Spleen (tissue), 11 donors: ENCODE measurements around the gene CLMP. TPM values are rescaled to one million over a fixed set of nuclear protein-coding genes. Genes with fewer than 3 reads are reported as not detected.

ENCODE experiments used
- DNase-seq: peaks from one replicate; pipeline ENCODE4 v3.0.0-alpha.2; 2020
- H3K27ac ChIP-seq, 8 donors: fragments of 200-600 bp; sonication (generic) in 7 of 8; 1 replicate in 4 of 8; 2 replicates in 4 of 8; pipeline versions ENCODE4 v1.5.0 to v1.8.0; 2016 to 2021; ENCODE audit warnings: inconsistent platforms in 4 of 8, mild to moderate bottlenecking in 4 of 8, moderate library complexity in 1 of 8
- H3K27me3 ChIP-seq, 7 donors: fragments of 200-600 bp; sonication (generic) in 6 of 7; replicated peaks in 1 of 7; 1 replicate in 4 of 7; 2 replicates in 3 of 7; pipeline versions ENCODE4 v1.5.0 to v1.8.0; 2016 to 2021; ENCODE audit warnings: inconsistent platforms in 3 of 7, mild to moderate bottlenecking in 1 of 7
- H3K36me3 ChIP-seq, 6 donors: fragments of 200-600 bp; sonication (generic) in 5 of 6; 1 replicate in 4 of 6; 2 replicates in 2 of 6; pipeline versions ENCODE4 v1.5.0 to v1.8.0; 2016 to 2021; ENCODE audit warnings: inconsistent platforms in 2 of 6
- H3K4me1 ChIP-seq, 6 donors: fragments of 200-600 bp; sonication (generic) in 5 of 6; 1 replicate in 3 of 6; 2 replicates in 3 of 6; pipeline versions ENCODE4 v1.5.0 to v1.8.0; 2016 to 2021; ENCODE audit warnings: inconsistent platforms in 3 of 6
- H3K4me3 ChIP-seq, 8 donors: fragments of 200-600 bp; sonication (generic) in 7 of 8; 1 replicate in 4 of 8; 2 replicates in 4 of 8; pipeline versions ENCODE4 v1.5.0 to v1.8.0; 2016 to 2021; ENCODE audit warnings: inconsistent platforms in 4 of 8, mild to moderate bottlenecking in 4 of 8, moderate library complexity in 2 of 8
- H3K9me3 ChIP-seq, 8 donors: fragments of 200-600 bp; sonication (generic) in 7 of 8; 1 replicate in 4 of 8; 2 replicates in 4 of 8; pipeline versions ENCODE4 v1.5.0 to v1.8.0; 2016 to 2021; ENCODE audit warnings: inconsistent platforms in 4 of 8
- POLR2A ChIP-seq, 3 donors: fragments of 450-650 bp; IDR thresholded peaks; one replicate each; pipeline ENCODE4 v1.5.1; 2017; ENCODE audit warnings: antibody characterized with exemption in 3 of 3, mild to moderate bottlenecking in 1 of 3
- POLR2AphosphoS5 ChIP-seq, 3 donors: sonication (generic); formaldehyde crosslinking; IDR thresholded peaks; one replicate each; pipeline ENCODE4 v1.5.1; 2017; ENCODE audit warnings: antibody characterized with exemption in 3 of 3
- WGBS, 5 donors: extraction: QIAGEN DNeasy Blood & Tissue Kit in 3 of 5; methylation state at CpG; one replicate each; pipeline versions ENCODE4 v1.1.5 to v1.1.7; 2013 to 2018; 5-methylcytosine and 5-hydroxymethylcytosine counted together
- intact Hi-C: fragments of 100-400 bp; cut with DNase I; formaldehyde crosslinking; loops from one replicate; pipeline ENCODE4 v1.15.0; 2023; ENCODE audit warnings: low total_unique reads
- polyA plus RNA-seq, 3 donors: library from polyadenylated mRNA; stranded (reverse); fragments of 200-250 nt; gene quantifications; one replicate each; pipeline ENCODE4 v1.2.1, GENCODE V29; 2013
- total RNA-seq, 7 donors: library from RNA; depleted of rRNA in 3 of 7; stranded (reverse); fragments of >200 nt in 3 of 7; fragmentation: NEBNext Ultra II Directional in 4 of 7; extraction: Animal tissue kit (Norgen Biotek cat#: 25700) in 4 of 7; gene quantifications; one replicate each; pipeline versions ENCODE4 v1.1.0 to v1.2.1, GENCODE V29; 2016 to 2021
- TF ChIP-seq, protein P1 (sequence below), 11 experiments: fragments of 200-600 bp in 7 of 11; fragments of 450-650 bp in 4 of 11; sonication (generic) in 4 of 11; IDR thresholded peaks in 8 of 11; conservative IDR thresholded peaks in 3 of 11; 1 replicate in 7 of 11; 2 replicates in 4 of 11; pipeline versions ENCODE4 v1.4.0 to v1.8.0; 2016 to 2021; ENCODE audit warnings: antibody characterized with exemption in 11 of 11, inconsistent platforms in 4 of 11, mild to moderate bottlenecking in 1 of 11
- donor health status: healthy with polysubstance abuse.
- donor health status: DM: no; HTN: no; CAD: no; lungs with moderate emphysema.
- donor health status: DM: no; HTN: no; CAD: no.
- donor health status: Bipolar disorder and iron deficiency.
- donor health status: healthy.
- donor health status: DM: no; HTN: no; CAD: no.
- donor health status: DM: yes; HTN: yes; CAD: no.

Gene CLMP
- total and polyA plus RNA-seq, 10 donors = 3.1 to 36.5 (median 13.1) TPM

DNA sequence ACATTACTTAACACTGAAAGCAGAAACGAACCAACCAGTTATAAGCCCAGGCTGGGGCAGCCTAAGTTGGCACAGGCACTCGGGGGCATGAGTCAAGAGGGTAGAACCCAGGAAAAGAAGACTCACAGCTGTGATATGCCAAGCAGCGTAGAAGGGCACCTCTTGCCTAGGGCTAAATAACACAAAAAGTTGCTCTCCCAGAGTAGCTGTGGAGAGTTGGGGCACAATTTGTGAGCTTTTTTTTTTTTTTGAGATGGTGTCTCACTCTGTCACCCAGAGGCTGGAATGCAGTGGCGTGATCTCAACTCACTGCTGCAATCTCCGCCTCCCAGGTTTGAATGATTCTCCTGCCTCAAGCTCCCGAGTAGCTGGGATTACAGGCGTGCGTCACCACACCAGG is 8.8 kb downstream of the CLMP start:
- Histone ChIP-seq H3K27ac (no peak overlapping the region), H3K36me3 (no peaks in the 10 kb centered on the region), H3K4me1 (peaks cover 0 to 15% (median 4%) of the 10 kb centered on the region in 6 donors), H3K9me3 (no peaks in the 10 kb centered on the region), H3K4me3 (no peak overlapping the region), H3K27me3 (peaks cover 0 to 58% (median 0%) of the 10 kb centered on the region in 7 donors)
- intact Hi-C loops = no loop called here
- no peak for DNase-seq
- no peak for TF ChIP-seq POLR2AphosphoS5 (IDR thresholded peaks at IDR 0.05)
- no peak for TF ChIP-seq POLR2A (IDR thresholded peaks at IDR 0.05)
- TF ChIP-seq, protein P1, sequence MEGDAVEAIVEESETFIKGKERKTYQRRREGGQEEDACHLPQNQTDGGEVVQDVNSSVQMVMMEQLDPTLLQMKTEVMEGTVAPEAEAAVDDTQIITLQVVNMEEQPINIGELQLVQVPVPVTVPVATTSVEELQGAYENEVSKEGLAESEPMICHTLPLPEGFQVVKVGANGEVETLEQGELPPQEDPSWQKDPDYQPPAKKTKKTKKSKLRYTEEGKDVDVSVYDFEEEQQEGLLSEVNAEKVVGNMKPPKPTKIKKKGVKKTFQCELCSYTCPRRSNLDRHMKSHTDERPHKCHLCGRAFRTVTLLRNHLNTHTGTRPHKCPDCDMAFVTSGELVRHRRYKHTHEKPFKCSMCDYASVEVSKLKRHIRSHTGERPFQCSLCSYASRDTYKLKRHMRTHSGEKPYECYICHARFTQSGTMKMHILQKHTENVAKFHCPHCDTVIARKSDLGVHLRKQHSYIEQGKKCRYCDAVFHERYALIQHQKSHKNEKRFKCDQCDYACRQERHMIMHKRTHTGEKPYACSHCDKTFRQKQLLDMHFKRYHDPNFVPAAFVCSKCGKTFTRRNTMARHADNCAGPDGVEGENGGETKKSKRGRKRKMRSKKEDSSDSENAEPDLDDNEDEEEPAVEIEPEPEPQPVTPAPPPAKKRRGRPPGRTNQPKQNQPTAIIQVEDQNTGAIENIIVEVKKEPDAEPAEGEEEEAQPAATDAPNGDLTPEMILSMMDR (IDR thresholded peaks at IDR 0.05 in 8 of 11, conservative IDR thresholded peaks at IDR 0.05 in 3 of 11) = no peak
- WGBS, 5 donors = 82 to 94% (median 89%) methylated on average over 8 of the region's 8 CpGs

DNA sequence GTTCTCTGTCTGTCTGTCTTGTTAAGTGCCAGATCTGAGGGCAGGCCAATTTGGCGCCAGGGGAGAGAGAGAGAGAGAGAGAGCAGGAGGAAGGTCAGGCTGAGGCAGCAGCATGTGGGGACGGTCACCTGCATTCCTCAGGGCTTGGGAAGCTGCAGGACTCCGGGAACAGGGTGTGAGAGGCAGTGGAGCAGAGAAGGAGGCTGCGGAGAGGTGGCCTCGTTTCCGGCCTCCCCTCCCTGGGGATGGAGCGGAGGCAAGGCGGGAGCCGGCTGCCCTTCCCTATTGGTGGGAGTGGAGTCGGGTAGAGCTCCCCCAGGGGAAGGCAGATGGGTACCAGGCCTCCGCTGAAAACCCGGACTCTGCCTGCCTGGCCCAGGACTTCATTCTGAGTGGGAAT is 9.7 kb downstream of the CLMP start:
- intact Hi-C loops = no loop called here
- TF ChIP-seq, protein P1 (IDR thresholded peaks at IDR 0.05 in 8 of 11, conservative IDR thresholded peaks at IDR 0.05 in 3 of 11) = no peak
- no peak for TF ChIP-seq POLR2AphosphoS5 (IDR thresholded peaks at IDR 0.05)
- Histone ChIP-seq H3K27me3 (peaks cover 0 to 52% (median 0%) of the 10 kb centered on the region in 7 donors), H3K36me3 (no peaks in the 10 kb centered on the region), H3K4me3 (no peak overlapping the region), H3K4me1 (peaks cover 0 to 15% (median 4%) of the 10 kb centered on the region in 6 donors), H3K27ac (no peak overlapping the region), H3K9me3 (no peaks in the 10 kb centered on the region)
- 73 to 82% (median 82%) methylated on average over 12 of the region's 12 CpGs for WGBS, 5 donors
- no peak for DNase-seq

DNA sequence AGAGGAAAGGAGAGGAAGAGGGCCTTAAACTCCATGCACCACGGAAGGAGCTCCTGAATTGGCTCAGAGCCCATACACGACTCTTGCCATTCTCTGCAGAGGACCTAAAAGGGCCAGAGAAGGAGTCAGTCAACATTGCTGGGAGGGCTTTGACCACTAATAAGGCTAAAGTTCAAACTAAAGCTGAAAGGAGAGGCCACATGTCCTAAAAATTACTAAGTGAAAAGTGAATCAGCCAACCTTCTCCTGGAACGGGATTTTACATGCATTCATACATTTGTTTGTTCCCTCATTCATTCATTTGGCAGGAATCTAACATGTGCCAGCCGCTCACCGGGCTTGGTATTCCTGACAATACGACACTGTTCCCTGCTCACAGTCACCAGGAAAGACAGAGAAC is 10.5 kb downstream of the CLMP start:
- Histone ChIP-seq H3K9me3 (no peaks in the 10 kb centered on the region), H3K36me3 (no peaks in the 10 kb centered on the region), H3K27me3 (peaks cover 0 to 51% (median 0%) of the 10 kb centered on the region in 7 donors), H3K4me1 (peaks cover 0 to 15% (median 4%) of the 10 kb centered on the region in 6 donors), H3K27ac (no peak overlapping the region), H3K4me3 (no peak overlapping the region)
- intact Hi-C loops = no loop called here
- DNase-seq = no peak
- 69 to 82% (median 76%) methylated on average over 6 of the region's 6 CpGs for WGBS, 5 donors
- no peak for TF ChIP-seq POLR2AphosphoS5 (IDR thresholded peaks at IDR 0.05)
- TF ChIP-seq POLR2A (IDR thresholded peaks at IDR 0.05) = no peak
- TF ChIP-seq, protein P1 (IDR thresholded peaks at IDR 0.05 in 8 of 11, conservative IDR thresholded peaks at IDR 0.05 in 3 of 11) = no peak

DNA sequence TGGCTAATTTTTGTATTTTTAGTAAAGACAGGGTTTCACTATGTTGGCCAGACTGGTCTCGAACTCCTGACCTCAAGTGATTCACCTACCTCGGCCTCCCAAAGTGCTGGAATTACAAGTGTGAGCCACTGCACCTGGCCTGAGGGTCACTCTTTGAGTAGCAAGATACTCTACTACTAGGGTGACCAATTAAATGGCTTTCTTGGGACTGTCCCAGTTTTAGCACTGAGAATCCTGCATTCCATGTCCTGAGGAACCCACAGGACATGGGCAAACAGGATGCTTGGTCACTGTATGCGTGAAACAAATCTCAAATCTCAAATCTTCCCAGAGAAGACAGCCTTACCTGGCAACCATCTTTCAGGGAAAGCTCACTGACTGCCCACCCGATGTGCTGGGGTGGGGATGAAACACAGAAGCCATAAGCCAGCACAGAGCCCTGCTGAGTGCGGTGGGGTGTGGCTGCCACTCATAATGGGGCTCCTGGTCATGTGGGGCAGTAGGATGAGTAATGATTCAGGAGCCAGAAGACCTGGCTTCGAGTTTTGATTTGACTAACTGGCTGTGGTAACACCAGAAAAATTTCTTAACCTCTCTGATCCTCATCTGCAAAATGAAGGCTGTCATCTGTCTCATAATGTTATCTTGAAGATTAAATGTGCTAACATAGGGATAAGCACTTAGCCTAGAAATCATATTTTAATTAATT is 11.5 kb downstream of the CLMP start:
- Histone ChIP-seq H3K36me3 (no peaks in the 10 kb centered on the region), H3K27me3 (peaks cover 0 to 46% (median 0%) of the 10 kb centered on the region in 7 donors), H3K4me3 (no peak overlapping the region), H3K4me1 (peaks cover 0 to 14% (median 4%) of the 10 kb centered on the region in 6 donors), H3K27ac (no peak overlapping the region), H3K9me3 (no peaks in the 10 kb centered on the region)
- TF ChIP-seq, protein P1 (IDR thresholded peaks at IDR 0.05 in 8 of 11, conservative IDR thresholded peaks at IDR 0.05 in 3 of 11) = no peak
- TF ChIP-seq POLR2AphosphoS5 (IDR thresholded peaks at IDR 0.05) (no peak), POLR2A (IDR thresholded peaks at IDR 0.05) (no peak)
- 62 to 86% (median 75%) methylated on average over 6 of the region's 6 CpGs for WGBS, 5 donors
- DNase-seq = no peak
- intact Hi-C loops = no loop called here
